Retina (tissue), 1 donor: ENCODE data around the gene KRTAP3-3.
"Not testable (repeated sequence)": the region's sequence is repeated elsewhere in the genome, so short reads cannot be mapped to it uniquely, and the experiment has no call there.

Experiments used
- DNase-seq: peaks from one replicate; pipeline ENCODE4 v3.0.0-alpha.2; 2016

Gene KRTAP3-3

GRCh38 chr17:41003926-41004325 is 10.0 kb upstream of the KRTAP3-3 start:
- no peak for DNase-seq

DNA sequence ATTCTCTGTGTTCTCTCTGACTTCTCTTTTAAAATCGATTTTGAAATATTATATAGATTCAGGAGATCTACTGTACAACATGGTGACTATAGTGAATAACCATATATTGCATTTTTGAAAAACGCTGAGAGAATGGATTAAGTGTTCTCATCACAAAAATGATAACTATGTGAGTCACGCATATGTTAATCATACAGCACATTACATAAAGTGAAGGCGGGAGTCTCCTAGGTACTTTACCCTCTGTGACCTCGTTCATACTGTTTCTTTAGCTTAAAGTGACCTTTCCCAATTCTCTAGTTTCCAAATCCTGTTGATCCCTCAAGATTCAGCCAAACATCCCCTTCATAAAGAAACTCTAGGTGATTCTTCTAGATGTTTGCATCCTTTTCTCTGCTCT is 8.8 kb upstream of the KRTAP3-3 start:
- no peak for DNase-seq

DNA sequence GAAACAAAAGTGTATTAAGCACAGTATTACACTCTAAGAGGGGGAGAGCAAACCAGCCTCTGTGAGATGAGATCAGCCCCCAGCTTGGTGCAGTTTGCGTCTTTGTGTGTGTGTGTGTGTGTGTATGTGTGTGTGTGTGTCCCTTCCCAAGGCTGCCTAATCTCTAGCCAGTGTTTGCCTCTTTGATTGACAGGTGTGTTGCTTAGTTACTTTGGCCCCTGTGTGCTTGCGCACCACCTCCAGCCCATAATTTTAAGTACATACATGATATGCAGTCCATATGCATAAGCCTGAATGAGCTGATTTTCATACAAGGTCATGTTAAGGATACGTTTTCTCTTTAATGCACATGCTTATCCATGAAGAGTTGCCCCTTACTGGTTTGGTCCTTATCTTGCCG is 7.8 kb upstream of the KRTAP3-3 start:
- DNase-seq: no peak

- not testable (repeated sequence) for DNase-seq
Observed at GRCh38 chr17:40999563-40999962, 5.6 kb upstream of the KRTAP3-3 start, which contains the start of gene KRTAP3-2. KRTAP3-2 (minus strand) TSS chr17:40999906; CDS start chr17:40999853, 53 bp downstream.

GRCh38 chr17:40997361-40997760 is 3.4 kb upstream of the KRTAP3-3 start:
- DNase-seq: no peak

DNA sequence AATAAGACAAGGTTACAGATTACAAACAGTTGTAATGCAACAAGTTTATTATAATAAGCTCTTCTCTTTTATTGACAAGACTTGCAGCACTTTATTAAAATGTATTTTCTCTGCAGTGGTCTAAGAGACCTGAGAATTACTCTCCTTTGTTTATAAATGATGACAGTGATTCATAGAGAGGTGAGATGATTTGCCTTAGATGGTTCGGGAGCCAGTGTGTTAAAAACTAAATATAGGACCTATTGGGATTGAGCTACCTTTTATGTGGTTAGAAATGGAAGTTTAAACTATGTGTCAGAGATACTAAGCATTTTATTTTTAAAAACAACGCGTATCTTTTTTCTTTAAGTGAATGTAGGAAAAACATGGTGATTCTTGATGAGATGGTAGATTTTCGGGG is 2.9 kb upstream of the KRTAP3-3 start:
- DNase-seq: no peak

GRCh38 chr17:40995116-40995515 is 1.2 kb upstream of the KRTAP3-3 start:
- DNase-seq: no peak

GRCh38 chr17:40993084-40993483 is 880 bp downstream of the KRTAP3-3 start:
- no peak for DNase-seq

GRCh38 chr17:40992666-40993065 is 1.3 kb downstream of the KRTAP3-3 start:
- DNase-seq: no peak

- no peak for DNase-seq
Observed at GRCh38 chr17:40986920-40987319, 7.0 kb downstream of the KRTAP3-3 start.

- no peak for DNase-seq
Observed at GRCh38 chr17:40984226-40984625, 9.7 kb downstream of the KRTAP3-3 start, which contains the start of gene KRT40. KRT40 (minus strand) TSS chr17:40984326; CDS start chr17:40984273, 53 bp downstream.

DNA sequence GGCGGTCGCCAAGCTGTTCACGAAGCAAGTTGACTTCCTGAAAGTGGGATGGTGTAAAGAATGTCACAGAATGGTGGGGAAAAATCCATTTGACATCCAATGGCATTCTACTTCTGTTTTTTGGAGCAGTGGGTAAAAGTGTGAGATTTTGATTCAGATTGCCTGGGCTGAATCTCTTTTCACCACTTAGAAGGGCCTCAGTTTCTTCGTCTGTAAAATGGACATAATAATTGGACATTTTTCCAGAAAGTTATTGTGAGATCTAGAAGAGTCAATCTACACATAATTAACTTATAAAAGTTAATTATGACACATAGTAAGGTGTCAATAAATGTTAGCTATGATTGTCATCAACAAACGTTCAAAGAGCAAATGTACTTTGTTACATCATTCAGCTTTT is 12.8 kb downstream of the KRTAP3-3 start:
- DNase-seq: no peak

GRCh38 chr17:40980596-40980995 is 13.4 kb downstream of the KRTAP3-3 start:
- peak; percentile 70 for DNase-seq

DNA sequence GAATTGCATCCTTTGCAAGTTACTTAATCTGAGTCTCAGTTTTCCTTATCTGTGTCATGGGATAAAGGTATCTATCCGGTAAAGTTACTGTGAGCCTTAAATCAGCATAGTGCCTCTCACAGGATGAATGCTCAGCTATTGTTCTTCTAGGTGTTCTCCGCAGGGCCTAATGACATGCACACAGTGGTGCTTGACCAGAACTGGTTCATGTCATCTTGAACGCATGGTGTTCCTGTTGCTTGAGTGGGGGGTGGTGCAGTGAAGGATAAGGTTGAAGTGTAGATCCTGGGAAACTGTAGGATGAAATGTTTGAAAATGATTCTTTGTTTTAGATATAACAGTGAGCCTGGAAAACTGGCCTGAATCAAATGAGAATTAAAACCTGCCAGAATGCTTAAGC is 13.8 kb downstream of the KRTAP3-3 start:
- DNase-seq: no peak

GRCh38 chr17:40978575-40979151 is 15.3 kb downstream of the KRTAP3-3 start:
- DNase-seq: no peak

- DNase-seq: no peak
Observed at GRCh38 chr17:40975516-40975915, 18.4 kb downstream of the KRTAP3-3 start.

GRCh38 chr17:40974366-40974765 is 19.6 kb downstream of the KRTAP3-3 start:
- no peak for DNase-seq

DNA sequence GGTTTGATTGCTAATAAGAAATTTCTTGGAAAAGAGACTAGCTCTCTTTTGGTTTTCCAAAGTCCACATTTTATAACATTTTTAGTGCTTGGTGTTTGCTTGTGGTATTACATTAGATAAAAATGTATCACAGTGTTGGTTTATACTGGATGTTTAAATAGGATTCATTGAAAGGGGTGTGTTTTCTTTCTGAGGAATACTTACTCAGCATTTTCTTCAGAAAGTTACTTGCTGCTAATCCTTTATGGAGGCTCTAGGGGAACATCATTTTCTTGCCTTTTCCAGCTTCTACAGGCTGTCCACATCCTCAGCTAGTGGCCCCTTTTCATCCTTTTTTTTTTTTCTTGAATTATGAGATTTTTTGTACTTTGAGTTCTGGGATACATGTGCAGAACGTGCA is 26.4 kb downstream of the KRTAP3-3 start:
- no peak for DNase-seq

- DNase-seq: no peak
Observed at GRCh38 chr17:40966848-40967247, 27.1 kb downstream of the KRTAP3-3 start, which contains the start of gene KRT39. KRT39 (minus strand) TSS chr17:40966948; CDS start chr17:40966856, 92 bp downstream.

- DNase-seq: no peak
Observed at GRCh38 chr17:40963838-40964237, 30.1 kb downstream of the KRTAP3-3 start.

- no peak for DNase-seq
Observed at GRCh38 chr17:40962059-40962561, 31.9 kb downstream of the KRTAP3-3 start.

- DNase-seq: no peak
Observed at GRCh38 chr17:40961591-40961990, 32.4 kb downstream of the KRTAP3-3 start.

GRCh38 chr17:40960144-40960543 is 33.8 kb downstream of the KRTAP3-3 start:
- DNase-seq: no peak

GRCh38 chr17:40958086-40958953 is 35.6 kb downstream of the KRTAP3-3 start:
- DNase-seq: no peak
